AG04450 (cell line): ENCODE results near the gene MORN1. TPM values are rescaled to one million over a fixed set of nuclear protein-coding genes. Genes with fewer than 3 reads are reported as not detected.

Experiments used
- CTCF ChIA-PET: fragments of 300-600, 350-600 bp; formaldehyde crosslinking; extraction: SDS; loops from one replicate; lab custom pipeline; 2022; ENCODE audit warnings: antibody characterized with exemption, inconsistent platforms; lab: Charles Lee
- POLR2A ChIA-PET: fragments of 350-600 bp; formaldehyde crosslinking; extraction: SDS; loops from one replicate; lab custom pipeline; 2021; ENCODE audit warnings: antibody characterized with exemption, inconsistent platforms; lab: Yijun Ruan, JAX
- DNase-seq: peaks from one replicate; pipeline ENCODE4 v3.0.0-alpha.2; 2011; ENCODE audit warnings: low read depth, low spot score
- H3K27ac ChIP-seq: one replicate; pipeline ENCODE4 v1.5.1; 2012; ENCODE audit warnings: low read depth, low read length, control low read depth
- H3K27me3 ChIP-seq: one replicate; pipeline ENCODE4 v1.6.0; 2012; ENCODE audit warnings: low read length; ENCODE audit not compliant: control insufficient read depth, insufficient read depth
- H3K4me3 ChIP-seq: 2 replicates; pipeline ENCODE4 v1.5.1; 2011; ENCODE audit warnings: mild to moderate bottlenecking, low read depth, low read length, control low read depth
- H3K9me3 ChIP-seq: 2 replicates; pipeline ENCODE4 v1.5.1; 2012; ENCODE audit warnings: low read length; ENCODE audit not compliant: control insufficient read depth, insufficient read depth
- CTCF ChIP-seq: IDR thresholded peaks from 2 replicates; pipeline ENCODE4 v1.5.1; 2011; ENCODE audit warnings: low read depth, low read length, control low read depth, inconsistent platforms
- polyA plus RNA-seq: library from polyadenylated mRNA; depleted of rRNA; stranded (reverse); fragments of >200 nt; gene quantifications from 2 replicates; pipeline ENCODE4 v1.2.3, GENCODE V29; 2011

The MORN1 gene
- polyA plus RNA-seq, 1 experiment = 3.6 TPM

DNA sequence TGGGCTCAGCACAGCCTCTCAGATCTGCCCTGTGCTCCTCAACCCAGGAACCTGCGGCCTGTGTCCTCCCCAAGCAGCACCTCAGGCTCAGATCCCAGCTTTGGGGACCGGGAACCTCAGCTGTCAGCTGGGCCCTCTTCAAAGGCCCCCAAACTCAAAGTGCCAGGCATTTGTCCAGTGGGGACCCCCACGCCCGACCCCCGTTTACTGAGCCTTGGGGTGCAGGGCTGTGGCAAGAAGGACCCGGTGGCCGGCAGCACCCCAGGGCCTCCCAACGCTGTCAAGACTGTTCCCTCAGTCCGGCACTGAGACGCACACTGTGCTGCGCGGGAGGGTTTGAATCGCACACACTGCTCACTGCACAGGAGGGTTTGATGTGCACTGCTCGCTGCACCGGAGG lies 35.0 kb downstream of the MORN1 start:
- peaks cover 2% of the 10 kb centered on the region for H3K27me3 ChIP-seq
- H3K27ac ChIP-seq = no peak overlapping the region
- POLR2A ChIA-PET = no interaction called here
- no peak overlapping the region for H3K4me3 ChIP-seq
- TF ChIP-seq CTCF = no peak
- H3K9me3 ChIP-seq = no peaks in the 10 kb centered on the region; the same call in 1 of the 2 replicates
- CTCF ChIA-PET = no interaction called here
- no peak for DNase-seq

GRCh38 chr1:2355373-2356261 lies 35.7 kb downstream of the MORN1 start:
- Histone ChIP-seq H3K9me3 (no peaks in the 10 kb centered on the region; the same call in 1 of the 2 replicates), H3K27me3 (peaks cover 2% of the 10 kb centered on the region), H3K27ac (no peak overlapping the region), H3K4me3 (no peak overlapping the region)
- POLR2A ChIA-PET = no interaction called here
- TF ChIP-seq CTCF = no peak
- no peak for DNase-seq
- CTCF ChIA-PET = interaction anchor here (0.9 kb wide), 1 partner anchor 26 kb away, joined by 3 read pairs; no protein-coding TSS in a partner anchor

- no peaks in the 10 kb centered on the region; the same call in 1 of the 2 replicates for H3K9me3 ChIP-seq
- H3K27me3 ChIP-seq = peaks cover 2% of the 10 kb centered on the region
- no peak overlapping the region for H3K27ac ChIP-seq
- no peak overlapping the region for H3K4me3 ChIP-seq
- CTCF ChIA-PET = interaction anchor here (0.9 kb wide), 1 partner anchor 27 kb away, joined by 3 read pairs; no protein-coding TSS in a partner anchor
- POLR2A ChIA-PET = no interaction called here
- DNase-seq = no peak
- TF ChIP-seq CTCF = no peak
Observed at GRCh38 chr1:2354511-2355372, 36.6 kb downstream of the MORN1 start.

- TF ChIP-seq CTCF = no peak
- ChIA-PET CTCF (no interaction called here), POLR2A (no interaction called here)
- DNase-seq = no peak
- Histone ChIP-seq H3K27me3 (peaks cover 2% of the 10 kb centered on the region), H3K9me3 (no peaks in the 10 kb centered on the region; the same call in 1 of the 2 replicates), H3K4me3 (no peak overlapping the region), H3K27ac (no peak overlapping the region)
Observed at GRCh38 chr1:2353551-2354438, 37.6 kb downstream of the MORN1 start.
